Natural killer cell (primary cell): ENCODE data around the gene TBXA2R. TPM values are rescaled to one million over a fixed set of nuclear protein-coding genes. Genes with fewer than 3 reads are reported as not detected.
A peak's percentile ranks its signal among the peaks of the same experiment; 100 is the strongest.
"Not testable (repeated sequence)": the region's sequence is repeated elsewhere in the genome, so short reads cannot be mapped to it uniquely, and the experiment has no call there.

Source experiments
- ATAC-seq, 3 donors: fragments of 150-1000 bp in 2 of 3; fragments of 200-7000 bp in 1 of 3; cut with Tn5 transposase; 1 replicate in 1 of 3; 2 replicates in 2 of 3; pipeline ENCODE4 v1.10.0; 2021; ENCODE audit warnings: mild to moderate bottlenecking in 2 of 3, moderate library complexity in 2 of 3
- DNase-seq, 2 donors: peaks; one replicate each; pipeline versions ENCODE4 v3.0.0 to v3.0.0-alpha.2; 2013 to 2021; ENCODE audit warnings: mixed read lengths in 1 of 2
- H3K27ac ChIP-seq: one replicate; pipeline ENCODE4 v1.5.1; 2013; ENCODE audit warnings: mild to moderate bottlenecking, low read length
- H3K27me3 ChIP-seq: one replicate; pipeline ENCODE4 v1.6.1; 2013; ENCODE audit warnings: low read length; ENCODE audit not compliant: control insufficient read depth, insufficient read depth
- H3K36me3 ChIP-seq: one replicate; pipeline ENCODE4 v1.6.1; 2013; ENCODE audit warnings: low read length; ENCODE audit not compliant: control insufficient read depth, insufficient read depth
- H3K4me1 ChIP-seq: one replicate; pipeline ENCODE4 v1.6.1; 2013; ENCODE audit warnings: low read length; ENCODE audit not compliant: control insufficient read depth, insufficient read depth
- H3K4me3 ChIP-seq: one replicate; pipeline ENCODE4 v1.5.1; 2013; ENCODE audit warnings: low read length
- H3K9me3 ChIP-seq: one replicate; pipeline ENCODE4 v1.6.1; 2013; ENCODE audit warnings: low read length; ENCODE audit not compliant: control insufficient read depth, insufficient read depth
- H3K27ac Mint-ChIP-seq, 2 donors: one replicate each; pipeline ENCODE4 v1.8.0; 2022; ENCODE audit warnings: mild to moderate bottlenecking in 2 of 2, mixed read lengths in 2 of 2, moderate library complexity in 1 of 2
- H3K27me3 Mint-ChIP-seq, 2 donors: one replicate each; pipeline ENCODE4 v1.8.0; 2022; ENCODE audit warnings: low read depth in 2 of 2, mixed read lengths in 2 of 2
- H3K36me3 Mint-ChIP-seq: one replicate; pipeline ENCODE4 v1.8.0; 2022; ENCODE audit warnings: mixed read lengths
- H3K4me1 Mint-ChIP-seq, 2 donors: one replicate each; pipeline ENCODE4 v1.8.0; 2022; ENCODE audit warnings: mixed read lengths in 2 of 2
- H3K4me3 Mint-ChIP-seq: one replicate; pipeline ENCODE4 v1.8.0; 2022; ENCODE audit warnings: mild to moderate bottlenecking, moderate library complexity, mixed read lengths
- H3K9me3 Mint-ChIP-seq, 2 donors: one replicate each; pipeline ENCODE4 v1.8.0; 2022; ENCODE audit warnings: mixed read lengths in 2 of 2
- WGBS: methylation state at CpG from one replicate; pipeline ENCODE4 v1.1.7; 2013; ENCODE audit warnings: missing lambda C conversion rate; ENCODE audit not compliant: insufficient coverage; 5-methylcytosine and 5-hydroxymethylcytosine counted together
- intact Hi-C: fragments of 100-400 bp; cut with micrococcal nuclease; formaldehyde crosslinking; loops from one replicate; pipeline ENCODE4 v1.14.2; 2022
- total RNA-seq, 4 donors: library from RNA; stranded (reverse); fragments of 120-200 nt in 1 of 4; gene quantifications; one replicate each; pipeline versions ENCODE4 v1.2.3 to v1.2.4, GENCODE V29; 2013 to 2022
- TF ChIP-seq, protein P1 (sequence below): fragments of 200-600 bp; IDR thresholded peaks from one replicate; pipeline ENCODE4 v1.8.0; 2022; ENCODE audit warnings: antibody characterized with exemption

The TBXA2R gene
- total RNA-seq, 3 donors from 2014 or later (not counting 1 experiment from before 2014, with no cell fraction given) = 1.4 to 2.1 (median 2.1) TPM

DNA sequence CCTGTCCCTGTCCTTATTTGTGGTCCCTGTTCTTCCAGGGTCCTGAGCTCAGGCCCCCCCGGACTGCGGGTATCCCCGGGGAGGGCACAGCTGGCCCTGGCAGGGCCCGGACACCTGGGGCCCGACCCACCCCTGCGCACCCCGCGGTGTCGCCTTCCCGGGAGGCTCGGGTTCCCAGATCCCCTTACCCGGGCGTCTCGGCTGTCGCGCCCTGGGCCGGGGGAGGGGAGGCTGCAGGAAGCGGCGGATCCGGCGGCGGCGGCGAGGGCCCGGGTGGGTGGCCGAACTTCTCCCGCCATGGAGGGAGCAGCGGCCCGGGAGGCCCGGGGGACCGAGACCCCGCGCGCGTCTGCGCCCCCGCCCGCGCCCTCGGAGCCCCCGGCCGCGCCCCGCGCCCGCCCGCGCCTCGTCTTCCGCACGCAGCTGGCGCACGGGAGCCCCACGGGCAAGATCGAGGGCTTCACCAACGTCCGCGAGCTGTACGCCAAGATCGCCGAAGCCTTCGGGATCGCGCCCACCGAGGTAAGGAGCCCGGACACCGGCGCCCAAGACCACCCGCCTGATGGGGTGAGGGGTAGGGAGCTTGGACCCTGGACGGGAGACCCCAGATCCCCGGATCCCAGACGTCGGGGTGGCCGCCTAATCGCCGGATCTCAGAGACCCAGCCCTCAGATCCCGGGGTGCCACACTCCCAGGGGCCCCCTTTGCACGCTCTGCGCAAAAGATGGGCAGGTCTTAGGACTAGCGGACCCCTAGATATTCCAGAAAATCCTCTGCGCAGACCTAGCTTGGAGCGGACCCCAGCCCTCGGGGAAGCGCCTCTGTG is 21.2 kb downstream of the TBXA2R start, which contains the start of gene GIPC3:
GIPC3 (plus strand) TSS at position 178 of the 826 bp plus-strand sequence; CDS start at position 298, 120 bp downstream.
- TF ChIP-seq, protein P1, sequence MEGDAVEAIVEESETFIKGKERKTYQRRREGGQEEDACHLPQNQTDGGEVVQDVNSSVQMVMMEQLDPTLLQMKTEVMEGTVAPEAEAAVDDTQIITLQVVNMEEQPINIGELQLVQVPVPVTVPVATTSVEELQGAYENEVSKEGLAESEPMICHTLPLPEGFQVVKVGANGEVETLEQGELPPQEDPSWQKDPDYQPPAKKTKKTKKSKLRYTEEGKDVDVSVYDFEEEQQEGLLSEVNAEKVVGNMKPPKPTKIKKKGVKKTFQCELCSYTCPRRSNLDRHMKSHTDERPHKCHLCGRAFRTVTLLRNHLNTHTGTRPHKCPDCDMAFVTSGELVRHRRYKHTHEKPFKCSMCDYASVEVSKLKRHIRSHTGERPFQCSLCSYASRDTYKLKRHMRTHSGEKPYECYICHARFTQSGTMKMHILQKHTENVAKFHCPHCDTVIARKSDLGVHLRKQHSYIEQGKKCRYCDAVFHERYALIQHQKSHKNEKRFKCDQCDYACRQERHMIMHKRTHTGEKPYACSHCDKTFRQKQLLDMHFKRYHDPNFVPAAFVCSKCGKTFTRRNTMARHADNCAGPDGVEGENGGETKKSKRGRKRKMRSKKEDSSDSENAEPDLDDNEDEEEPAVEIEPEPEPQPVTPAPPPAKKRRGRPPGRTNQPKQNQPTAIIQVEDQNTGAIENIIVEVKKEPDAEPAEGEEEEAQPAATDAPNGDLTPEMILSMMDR = no peak
- WGBS = 2% methylated on average over 84 of the region's 84 CpGs
- Mint-ChIP-seq H3K9me3 (no peaks in the 10 kb centered on the region), H3K4me1 (no peaks in the 10 kb centered on the region), H3K27ac (no peak within 1 kb of the TSS), H3K4me3 (no peak within 1 kb of the TSS), H3K36me3 (no peaks in the 10 kb centered on the region), H3K27me3 (no peaks in the 10 kb centered on the region)
- intact Hi-C loops = no loop called here
- peak in 2 of 3 donors; percentile 24 to 37 for ATAC-seq
- Histone ChIP-seq H3K9me3 (no peaks in the 10 kb centered on the region), H3K36me3 (no peaks in the 10 kb centered on the region), H3K27ac (no peak within 1 kb of the TSS), H3K4me3 (peak within 1 kb of the TSS; percentile 25), H3K4me1 (peaks cover 12% of the 10 kb centered on the region), H3K27me3 (no peaks in the 10 kb centered on the region)
- DNase-seq = peak in 1 of 2 donors; percentile 33

DNA sequence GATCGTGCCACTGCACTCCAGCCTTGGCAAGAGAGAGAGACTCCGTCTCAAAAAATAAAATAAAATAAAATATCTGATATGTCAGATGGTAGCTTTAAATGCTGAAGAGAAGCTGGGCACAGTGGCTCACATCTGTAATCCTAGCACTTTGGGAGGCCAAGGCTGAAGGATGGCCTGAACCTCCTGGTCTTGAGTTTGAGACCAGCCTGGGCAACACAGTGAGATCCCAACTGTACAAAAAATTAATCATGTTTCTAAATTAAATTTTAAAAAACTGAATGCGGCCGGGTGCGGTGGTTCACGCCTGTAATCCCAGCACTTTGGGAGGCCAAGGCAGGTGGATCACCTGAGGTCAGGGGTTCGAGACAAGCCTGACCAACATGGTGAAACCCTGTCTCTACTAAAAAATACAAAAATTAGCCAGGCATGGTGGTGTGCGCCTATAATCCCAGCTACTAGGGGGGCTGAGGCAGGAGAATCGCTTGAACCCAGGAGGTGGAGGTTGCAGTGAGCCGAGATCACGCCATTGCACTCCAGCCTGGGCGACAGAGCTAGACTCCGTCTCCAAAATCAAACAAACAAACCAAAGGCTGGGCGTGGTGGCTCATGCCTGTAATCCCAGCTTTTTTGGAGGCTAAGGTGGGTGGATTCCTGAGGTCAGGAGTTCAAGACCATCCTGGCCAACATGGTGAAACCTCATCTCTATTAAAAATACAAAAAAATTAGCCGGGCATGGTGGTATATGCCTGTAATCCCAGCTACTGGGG is 22.5 kb downstream of the TBXA2R start:
- ATAC-seq, H3K9me3 ChIP-seq, H3K36me3 Mint-ChIP-seq, H3K27me3 ChIP-seq, H3K27ac ChIP-seq, H3K4me1 Mint-ChIP-seq, H3K36me3 ChIP-seq, H3K27ac Mint-ChIP-seq, H3K27me3 Mint-ChIP-seq, DNase-seq, H3K4me3 ChIP-seq, intact Hi-C loops, H3K4me3 Mint-ChIP-seq, H3K9me3 Mint-ChIP-seq: not testable (repeated sequence)
- peaks cover 12% of the 10 kb centered on the region for H3K4me1 ChIP-seq
- WGBS = 95% methylated on average over 13 of the region's 15 CpGs

DNA sequence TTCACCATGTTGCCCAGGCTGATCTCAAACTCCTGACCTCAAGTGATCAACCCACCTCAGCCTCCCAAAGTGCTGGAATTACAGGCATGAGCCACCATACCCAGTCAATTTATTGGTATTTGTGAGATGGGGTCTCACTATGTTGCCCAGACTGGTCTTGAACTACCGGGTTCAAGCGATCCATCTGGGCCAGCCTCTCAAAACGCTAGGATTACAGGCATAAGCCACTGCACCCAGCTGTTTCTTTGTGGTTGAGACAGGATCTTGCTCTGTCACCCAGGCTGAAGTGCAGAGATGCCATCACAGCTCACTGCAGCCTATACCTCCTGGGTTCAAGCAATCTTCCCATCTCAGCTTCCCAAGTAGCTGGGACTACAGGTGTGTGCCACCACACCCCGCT is 24.9 kb downstream of the TBXA2R start:
- H3K4me1 Mint-ChIP-seq, H3K4me3 Mint-ChIP-seq, H3K27me3 ChIP-seq, H3K4me3 ChIP-seq, ATAC-seq, H3K27ac Mint-ChIP-seq, H3K27me3 Mint-ChIP-seq, intact Hi-C loops, H3K36me3 Mint-ChIP-seq, H3K9me3 ChIP-seq, H3K36me3 ChIP-seq, H3K27ac ChIP-seq, DNase-seq, H3K9me3 Mint-ChIP-seq: not testable (repeated sequence)
- 82% methylated on average over 4 of the region's 4 CpGs for WGBS
- peaks cover 12% of the 10 kb centered on the region for H3K4me1 ChIP-seq

DNA sequence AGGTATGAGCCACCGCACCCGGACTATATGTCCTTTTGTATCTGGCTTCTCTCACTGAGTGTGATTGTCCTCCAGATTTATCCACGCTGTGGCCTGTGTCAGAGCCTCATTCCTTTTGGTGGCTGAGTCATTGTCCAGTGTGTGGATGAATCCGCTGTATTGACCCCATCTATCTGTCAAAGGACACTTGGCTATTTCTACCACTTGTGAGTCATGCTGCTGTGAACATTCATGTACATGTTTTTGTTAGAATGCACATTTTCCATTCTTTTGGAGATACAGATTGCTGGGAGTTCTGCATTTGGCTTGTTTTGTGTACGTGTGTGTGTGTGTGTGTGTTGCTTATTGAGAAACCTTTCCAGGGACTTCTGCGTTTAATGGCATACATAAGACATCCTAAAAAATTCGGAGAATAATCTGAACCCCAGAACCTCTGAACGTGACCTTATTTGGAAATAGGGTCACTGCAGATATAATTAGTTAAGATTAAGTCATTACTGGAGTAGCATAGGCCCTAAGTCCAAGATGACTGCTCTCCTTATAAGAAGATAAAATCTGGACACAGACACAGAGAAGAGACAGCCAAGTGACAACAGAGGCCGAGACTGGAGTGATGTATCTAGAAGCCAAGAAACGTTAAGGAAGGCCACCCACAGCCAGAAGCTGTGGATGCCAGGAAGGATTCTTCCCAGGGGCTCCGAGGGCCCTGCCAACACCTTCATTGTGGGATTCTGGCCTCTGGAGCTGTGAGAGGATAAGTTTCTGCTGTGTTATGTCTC is 26.3 kb downstream of the TBXA2R start:
- intact Hi-C loops = no loop called here
- H3K4me3 ChIP-seq = no peak overlapping the region
- ATAC-seq (no peak), DNase-seq (no peak)
- Mint-ChIP-seq H3K4me1 (peaks cover 0 to under 1% of the 10 kb centered on the region in 2 donors), H3K36me3 (no peaks in the 10 kb centered on the region), H3K9me3 (no peaks in the 10 kb centered on the region), H3K27me3 (no peaks in the 10 kb centered on the region), H3K4me3 (no peak overlapping the region), H3K27ac (peak overlapping the region in 1 of 2 donors; percentile 36)
- H3K9me3 ChIP-seq = no peaks in the 10 kb centered on the region
- H3K36me3 ChIP-seq = no peaks in the 10 kb centered on the region
- no peaks in the 10 kb centered on the region for H3K27me3 ChIP-seq
- no peak overlapping the region for H3K27ac ChIP-seq
- H3K4me1 ChIP-seq = peaks cover 6% of the 10 kb centered on the region
- TF ChIP-seq, protein P1 = no peak
- WGBS = 80% methylated on average over 11 of the region's 11 CpGs
